Natural killer cell treated with Interleukin-12 subunit alpha and Interleukin-12 subunit beta and Interleukin-15 and Interleukin-18, amount 100 ng/mL, for 72 hours (primary cell): Measurements from ENCODE around the gene ATAD2B. TPM values are rescaled to one million over a fixed set of nuclear protein-coding genes. Genes with fewer than 3 reads are reported as not detected.

ENCODE experiments used
- ATAC-seq, 2 donors: fragments of 150-1000 bp; cut with Tn5 transposase in 1 of 2; sonication (Bioruptor Pico), chemical (Tn5 transposase) in 1 of 2; 2 replicates each; pipeline ENCODE4 v1.10.0; 2021
- DNase-seq: peaks from one replicate; pipeline ENCODE4 v3.0.0; 2022; ENCODE audit warnings: low spot score
- H3K27ac Mint-ChIP-seq, 2 donors: 1 replicate in 1 of 2; 2 replicates in 1 of 2; pipeline ENCODE4 v1.8.0; 2022; ENCODE audit warnings: mixed read lengths in 2 of 2, mild to moderate bottlenecking in 1 of 2, moderate library complexity in 1 of 2
- H3K27me3 Mint-ChIP-seq, 2 donors: 1 replicate in 1 of 2; 2 replicates in 1 of 2; pipeline ENCODE4 v1.8.0; 2022; ENCODE audit warnings: mixed read lengths in 2 of 2
- H3K36me3 Mint-ChIP-seq: one replicate; pipeline ENCODE4 v1.8.0; 2022; ENCODE audit warnings: mixed read lengths
- H3K4me1 Mint-ChIP-seq, 2 donors: 1 replicate in 1 of 2; 2 replicates in 1 of 2; pipeline ENCODE4 v1.8.0; 2022; ENCODE audit warnings: low read depth in 2 of 2, mixed read lengths in 2 of 2, mild to moderate bottlenecking in 1 of 2
- H3K4me3 Mint-ChIP-seq: one replicate; pipeline ENCODE4 v1.8.0; 2022; ENCODE audit warnings: mixed read lengths
- H3K9me3 Mint-ChIP-seq: 2 replicates; pipeline ENCODE4 v1.8.0; 2022; ENCODE audit warnings: mixed read lengths
- total RNA-seq, 2 donors: library from RNA; stranded (reverse); gene quantifications; one replicate each; pipeline ENCODE4 v1.2.3, GENCODE V29; 2022

The ATAD2B gene
- total RNA-seq, 2 donors from 2014 or later = 36.2 to 44.5 TPM

- Mint-ChIP-seq H3K27ac (no peak overlapping the region), H3K36me3 (no peaks in the 10 kb centered on the region), H3K27me3 (no peaks in the 10 kb centered on the region), H3K4me1 (peaks cover 0 to 14% of the 10 kb centered on the region in 2 donors), H3K9me3 (no peaks in the 10 kb centered on the region), H3K4me3 (no peak overlapping the region)
- DNase-seq (no peak), ATAC-seq (no peak)
Observed at GRCh38 chr2:23713351-23713750, 213.6 kb downstream of the ATAD2B start.

GRCh38 chr2:23712756-23713151 is 214.2 kb downstream of the ATAD2B start:
- ATAC-seq (no peak), DNase-seq (peak; percentile 26)
- H3K36me3 Mint-ChIP-seq = no peaks in the 10 kb centered on the region
- peaks cover 0 to 14% of the 10 kb centered on the region in 2 donors for H3K4me1 Mint-ChIP-seq
- H3K4me3 Mint-ChIP-seq = no peak overlapping the region
- no peaks in the 10 kb centered on the region for H3K9me3 Mint-ChIP-seq
- no peaks in the 10 kb centered on the region for H3K27me3 Mint-ChIP-seq
- no peak overlapping the region for H3K27ac Mint-ChIP-seq

GRCh38 chr2:23711979-23712755 is 214.8 kb downstream of the ATAD2B start:
- Mint-ChIP-seq H3K36me3 (no peaks in the 10 kb centered on the region), H3K27me3 (no peaks in the 10 kb centered on the region), H3K27ac (no peak overlapping the region), H3K4me3 (no peak overlapping the region), H3K4me1 (peaks cover 0 to 13% of the 10 kb centered on the region in 2 donors), H3K9me3 (no peaks in the 10 kb centered on the region)
- no peak for ATAC-seq
- no peak for DNase-seq

- H3K4me3 Mint-ChIP-seq = no peak overlapping the region
- H3K9me3 Mint-ChIP-seq = no peaks in the 10 kb centered on the region
- DNase-seq (no peak), ATAC-seq (no peak)
- H3K4me1 Mint-ChIP-seq = peaks cover 0 to 7% of the 10 kb centered on the region in 2 donors
- no peaks in the 10 kb centered on the region for H3K36me3 Mint-ChIP-seq
- H3K27me3 Mint-ChIP-seq = no peaks in the 10 kb centered on the region
- H3K27ac Mint-ChIP-seq = no peak overlapping the region
Observed at GRCh38 chr2:23709311-23709710, 217.6 kb downstream of the ATAD2B start.

GRCh38 chr2:23708771-23709170 is 218.2 kb downstream of the ATAD2B start:
- H3K4me1 Mint-ChIP-seq = peaks cover 0 to 7% of the 10 kb centered on the region in 2 donors
- no peaks in the 10 kb centered on the region for H3K9me3 Mint-ChIP-seq
- no peaks in the 10 kb centered on the region for H3K36me3 Mint-ChIP-seq
- no peak overlapping the region for H3K4me3 Mint-ChIP-seq
- no peak for ATAC-seq
- no peaks in the 10 kb centered on the region for H3K27me3 Mint-ChIP-seq
- H3K27ac Mint-ChIP-seq = no peak overlapping the region
- DNase-seq = no peak

- no peaks in the 10 kb centered on the region for H3K9me3 Mint-ChIP-seq
- no peaks in the 10 kb centered on the region for H3K36me3 Mint-ChIP-seq
- no peak overlapping the region for H3K27ac Mint-ChIP-seq
- peaks cover 0 to 14% of the 10 kb centered on the region in 2 donors for H3K4me1 Mint-ChIP-seq
- no peak overlapping the region for H3K4me3 Mint-ChIP-seq
- no peak for ATAC-seq
- DNase-seq = peak; percentile 41
- H3K27me3 Mint-ChIP-seq = no peaks in the 10 kb centered on the region
Observed at GRCh38 chr2:23707096-23707495, 219.8 kb downstream of the ATAD2B start.

GRCh38 chr2:23706613-23707078 is 220.3 kb downstream of the ATAD2B start:
- Mint-ChIP-seq H3K36me3 (no peaks in the 10 kb centered on the region), H3K9me3 (no peaks in the 10 kb centered on the region), H3K27ac (no peak overlapping the region), H3K4me3 (no peak overlapping the region), H3K27me3 (no peaks in the 10 kb centered on the region), H3K4me1 (peaks cover 0 to 14% of the 10 kb centered on the region in 2 donors)
- no peak for ATAC-seq
- no peak for DNase-seq

GRCh38 chr2:23705771-23706612 is 220.9 kb downstream of the ATAD2B start:
- DNase-seq = peak; percentile 49
- Mint-ChIP-seq H3K27ac (no peak overlapping the region), H3K4me1 (peaks cover 0 to 18% of the 10 kb centered on the region in 2 donors), H3K27me3 (no peaks in the 10 kb centered on the region), H3K36me3 (no peaks in the 10 kb centered on the region), H3K9me3 (no peaks in the 10 kb centered on the region), H3K4me3 (no peak overlapping the region)
- no peak for ATAC-seq

- Mint-ChIP-seq H3K9me3 (no peaks in the 10 kb centered on the region), H3K27ac (no peak overlapping the region), H3K36me3 (no peaks in the 10 kb centered on the region), H3K4me3 (no peak overlapping the region), H3K27me3 (no peaks in the 10 kb centered on the region), H3K4me1 (peaks cover 0 to 22% of the 10 kb centered on the region in 2 donors)
- ATAC-seq (peak in 1 of 2 donors; percentile 7), DNase-seq (peak; percentile 58)
Observed at GRCh38 chr2:23703583-23704385, 223.1 kb downstream of the ATAD2B start.

GRCh38 chr2:23703037-23703582 is 223.8 kb downstream of the ATAD2B start:
- ATAC-seq (no peak), DNase-seq (peak; percentile 49)
- no peak overlapping the region for H3K4me3 Mint-ChIP-seq
- H3K36me3 Mint-ChIP-seq = no peaks in the 10 kb centered on the region
- no peak overlapping the region for H3K27ac Mint-ChIP-seq
- peaks cover 0 to 22% of the 10 kb centered on the region in 2 donors for H3K4me1 Mint-ChIP-seq
- H3K9me3 Mint-ChIP-seq = no peaks in the 10 kb centered on the region
- no peaks in the 10 kb centered on the region for H3K27me3 Mint-ChIP-seq

- ATAC-seq = no peak
- no peaks in the 10 kb centered on the region for H3K9me3 Mint-ChIP-seq
- DNase-seq = peak; percentile 20
- no peak overlapping the region for H3K4me3 Mint-ChIP-seq
- H3K27me3 Mint-ChIP-seq = no peaks in the 10 kb centered on the region
- H3K4me1 Mint-ChIP-seq = peaks cover 0 to 22% of the 10 kb centered on the region in 2 donors
- H3K36me3 Mint-ChIP-seq = no peaks in the 10 kb centered on the region
- no peak overlapping the region for H3K27ac Mint-ChIP-seq
Observed at GRCh38 chr2:23700627-23701026, 226.3 kb downstream of the ATAD2B start.

GRCh38 chr2:23699580-23699925 is 227.4 kb downstream of the ATAD2B start:
- Mint-ChIP-seq H3K9me3 (no peaks in the 10 kb centered on the region), H3K4me3 (no peak overlapping the region), H3K27me3 (no peaks in the 10 kb centered on the region), H3K4me1 (peaks cover 0 to 22% of the 10 kb centered on the region in 2 donors), H3K27ac (peak overlapping the region in 1 of 2 donors; percentile 9), H3K36me3 (no peaks in the 10 kb centered on the region)
- peak; percentile 25 for DNase-seq
- ATAC-seq = no peak
